Esophagus (tissue), 2 donors: ENCODE results near the gene IDI1. TPM values are rescaled to one million over a fixed set of nuclear protein-coding genes. Genes with fewer than 3 reads are reported as not detected.

Experiments
- H3K27ac ChIP-seq, 2 donors: one replicate each; pipeline ENCODE4 v1.5.1; 2013; ENCODE audit warnings: low read depth in 2 of 2, mild to moderate bottlenecking in 2 of 2, inconsistent platforms in 1 of 2, low read length in 1 of 2, moderate library complexity in 1 of 2
- H3K27me3 ChIP-seq, 2 donors: one replicate each; pipeline ENCODE4 v1.6.1; 2013; ENCODE audit warnings: low read length in 2 of 2, control low read depth in 1 of 2, mild to moderate bottlenecking in 1 of 2; ENCODE audit not compliant: insufficient read depth in 2 of 2, control insufficient read depth in 1 of 2
- H3K36me3 ChIP-seq, 2 donors: one replicate each; pipeline ENCODE4 v1.6.1; 2013; ENCODE audit warnings: low read length in 1 of 2; ENCODE audit not compliant: control insufficient read depth in 2 of 2, insufficient read depth in 2 of 2
- H3K4me1 ChIP-seq, 2 donors: one replicate each; pipeline ENCODE4 v1.6.1; 2013; ENCODE audit warnings: low read length in 1 of 2; ENCODE audit not compliant: control insufficient read depth in 2 of 2, insufficient read depth in 2 of 2
- H3K4me3 ChIP-seq, 2 donors: one replicate each; pipeline ENCODE4 v1.5.1; 2013; ENCODE audit warnings: low read length in 2 of 2, mild to moderate bottlenecking in 2 of 2, low read depth in 1 of 2, moderate library complexity in 1 of 2
- H3K9me3 ChIP-seq, 2 donors: one replicate each; pipeline ENCODE4 v1.6.1; 2013; ENCODE audit warnings: mild to moderate bottlenecking in 2 of 2, low read depth in 1 of 2, low read length in 1 of 2, moderate library complexity in 1 of 2; ENCODE audit not compliant: control insufficient read depth in 2 of 2, insufficient read depth in 1 of 2
- WGBS, 2 donors: extraction: QIAGEN DNeasy Blood & Tissue Kit; methylation state at CpG; one replicate each; pipeline ENCODE4 v1.1.7; 2013; 5-methylcytosine and 5-hydroxymethylcytosine counted together
- polyA plus RNA-seq, 2 donors: library from polyadenylated mRNA; stranded (reverse); fragments of 200-250 nt; gene quantifications; one replicate each; pipeline ENCODE4 v1.2.3, GENCODE V29; 2013
- donor health status: healthy with polysubstance abuse.
- donor health status: Bipolar disorder and iron deficiency.

Gene IDI1
- polyA plus RNA-seq, 2 donors: 44.5 to 51.4 TPM

- Histone ChIP-seq H3K4me3 (no peak overlapping the region), H3K27ac (no peak overlapping the region), H3K36me3 (peaks cover 3 to 12% of the 10 kb centered on the region in 2 donors), H3K4me1 (peaks cover 2 to 6% of the 10 kb centered on the region in 2 donors), H3K9me3 (no peaks in the 10 kb centered on the region), H3K27me3 (no peaks in the 10 kb centered on the region)
- WGBS, 2 donors: 92 to 94% methylated on average over 6 of the region's 6 CpGs
Measured at GRCh38 chr10:990808-991207, 58.1 kb downstream of the IDI1 start.

Other genes starting within 250 kb of the IDI1 start
- 10 to 100 TPM; 19.7 to 22.4 TPM for gene LARP4B, start 117.4 kb downstream of the IDI1 start, polyA plus RNA-seq
- gene GTPBP4, start 60.7 kb downstream of the IDI1 start, polyA plus RNA-seq: 10 to 100 TPM in 1 of 2 donors, 1 to 10 TPM in 1; 9.8 to 29.4 TPM
- gene IDI2, start 23.3 kb downstream of the IDI1 start, polyA plus RNA-seq: not detected
- 1 to 10 TPM; 4.3 to 5.0 TPM for gene WDR37, start 7.3 kb upstream of the IDI1 start, polyA plus RNA-seq